Middle frontal gyrus (tissue), 1 donor: ENCODE measurements around the gene METTL3.
A peak's percentile ranks its signal among the peaks of the same experiment; 100 is the strongest.
"Not testable (repeated sequence)": the region's sequence is repeated elsewhere in the genome, so short reads cannot be mapped to it uniquely, and the experiment has no call there.

ENCODE experiments used
- DNase-seq: peaks from one replicate; pipeline ENCODE4 v3.0.0-alpha.2; 2015; ENCODE audit warnings: low spot score; ENCODE audit errors: extremely low spot score

The METTL3 gene

GRCh38 chr14:21510735-21511657 lies at the start of gene METTL3:
Gene METTL3 (minus strand): TSS chr14:21511340. CDS start chr14:21511223, 117 bp downstream.
- DNase-seq: peak; percentile 99

GRCh38 chr14:21558703-21559170 lies 47.6 kb upstream of the METTL3 start:
- no peak for DNase-seq

GRCh38 chr14:21557084-21557901 lies 46.2 kb upstream of the METTL3 start:
- peak; percentile 69 for DNase-seq

GRCh38 chr14:21556378-21557083 lies 45.4 kb upstream of the METTL3 start:
- no peak for DNase-seq

GRCh38 chr14:21553266-21553665 lies 42.1 kb upstream of the METTL3 start:
- DNase-seq: no peak

- DNase-seq: not testable (repeated sequence)
Measured at GRCh38 chr14:21544588-21544987, 33.4 kb upstream of the METTL3 start.

GRCh38 chr14:21543963-21544362 lies 32.8 kb upstream of the METTL3 start:
- no peak for DNase-seq

- DNase-seq: no peak
Measured at GRCh38 chr14:21543521-21543960, 32.4 kb upstream of the METTL3 start.

- DNase-seq: no peak
Measured at GRCh38 chr14:21541413-21542074, 30.4 kb upstream of the METTL3 start.

GRCh38 chr14:21539189-21539940 lies 28.2 kb upstream of the METTL3 start:
- DNase-seq: no peak

GRCh38 chr14:21537090-21537424 lies 25.9 kb upstream of the METTL3 start:
- DNase-seq: no peak

GRCh38 chr14:21536418-21537089 lies 25.4 kb upstream of the METTL3 start:
- no peak for DNase-seq

- DNase-seq: no peak
Measured at GRCh38 chr14:21535545-21536417, 24.6 kb upstream of the METTL3 start.

- DNase-seq: no peak
Measured at GRCh38 chr14:21534576-21534975, 23.4 kb upstream of the METTL3 start.

GRCh38 chr14:21533294-21533693 lies 22.2 kb upstream of the METTL3 start:
- no peak for DNase-seq

GRCh38 chr14:21529515-21529914 lies 18.4 kb upstream of the METTL3 start:
- DNase-seq: no peak

GRCh38 chr14:21528381-21529348 lies 17.5 kb upstream of the METTL3 start:
- DNase-seq: no peak

GRCh38 chr14:21527318-21527679 lies 16.2 kb upstream of the METTL3 start:
- DNase-seq: no peak
